ENCODE data around the gene PPP1R12A. TPM values are rescaled to one million over a fixed set of nuclear protein-coding genes. Genes with fewer than 3 reads are reported as not detected.

PPP1R12A gene
- total RNA-seq, 1 donor from 2014 or later: 56.9 TPM

DNA sequence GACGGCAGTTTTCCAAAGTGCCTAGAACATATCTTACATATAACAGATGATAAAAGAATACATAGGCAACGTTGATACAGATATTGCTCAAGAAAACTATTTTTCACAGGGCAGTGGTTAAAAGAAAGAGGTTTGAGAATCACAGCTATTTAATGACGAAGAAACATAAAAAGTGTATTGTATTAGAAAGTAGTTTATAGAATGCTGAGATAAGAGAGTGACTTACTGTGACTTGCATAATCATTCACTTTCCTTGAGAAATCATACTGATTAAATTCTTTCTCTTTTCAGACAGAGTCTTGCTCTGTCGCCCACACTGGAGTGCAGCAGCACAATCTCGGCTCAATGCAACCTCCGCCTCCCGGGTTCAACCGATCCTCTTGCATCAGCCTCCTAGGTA lies 57.7 kb downstream of the PPP1R12A start:
- H3K4me3 ChIP-seq (ENCODE audit: low read depth, low read length): no peak overlapping the region
- TF ChIP-seq, protein P1, sequence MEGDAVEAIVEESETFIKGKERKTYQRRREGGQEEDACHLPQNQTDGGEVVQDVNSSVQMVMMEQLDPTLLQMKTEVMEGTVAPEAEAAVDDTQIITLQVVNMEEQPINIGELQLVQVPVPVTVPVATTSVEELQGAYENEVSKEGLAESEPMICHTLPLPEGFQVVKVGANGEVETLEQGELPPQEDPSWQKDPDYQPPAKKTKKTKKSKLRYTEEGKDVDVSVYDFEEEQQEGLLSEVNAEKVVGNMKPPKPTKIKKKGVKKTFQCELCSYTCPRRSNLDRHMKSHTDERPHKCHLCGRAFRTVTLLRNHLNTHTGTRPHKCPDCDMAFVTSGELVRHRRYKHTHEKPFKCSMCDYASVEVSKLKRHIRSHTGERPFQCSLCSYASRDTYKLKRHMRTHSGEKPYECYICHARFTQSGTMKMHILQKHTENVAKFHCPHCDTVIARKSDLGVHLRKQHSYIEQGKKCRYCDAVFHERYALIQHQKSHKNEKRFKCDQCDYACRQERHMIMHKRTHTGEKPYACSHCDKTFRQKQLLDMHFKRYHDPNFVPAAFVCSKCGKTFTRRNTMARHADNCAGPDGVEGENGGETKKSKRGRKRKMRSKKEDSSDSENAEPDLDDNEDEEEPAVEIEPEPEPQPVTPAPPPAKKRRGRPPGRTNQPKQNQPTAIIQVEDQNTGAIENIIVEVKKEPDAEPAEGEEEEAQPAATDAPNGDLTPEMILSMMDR (IDR thresholded peaks at IDR 0.05; ENCODE audit: insufficient read depth, low read length, severe bottlenecking): no peak
- no peaks in the 10 kb centered on the region for H3K36me3 ChIP-seq (ENCODE audit: control insufficient read depth, insufficient read depth, low read length)
- FAIRE-seq (no peak), DNase-seq (ENCODE audit: low read depth) (no peak)
- H3K27me3 ChIP-seq (ENCODE audit: control insufficient read depth, insufficient read depth, low read length): no peaks in the 10 kb centered on the region

DNA sequence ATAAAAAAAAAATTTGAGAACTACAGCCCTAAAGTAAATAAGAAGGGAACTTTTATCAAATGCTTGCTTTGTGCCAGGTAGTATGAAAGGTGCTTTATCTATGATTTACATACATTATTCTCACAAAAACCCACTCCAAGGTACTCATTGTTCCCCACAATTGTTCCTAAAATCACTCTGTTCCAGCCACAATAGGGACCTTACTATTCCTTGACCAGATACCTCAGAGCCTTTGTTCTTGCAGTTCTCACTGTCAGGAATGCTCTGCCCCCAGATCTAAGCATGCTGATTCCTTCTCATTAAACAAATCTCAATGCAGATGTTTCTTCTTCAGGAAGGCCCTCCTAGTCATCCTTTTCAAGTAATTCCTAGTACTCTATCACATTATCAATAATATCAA lies 60.2 kb downstream of the PPP1R12A start:
- DNase-seq (ENCODE audit: low read depth) (no peak), FAIRE-seq (no peak)
- Histone ChIP-seq H3K4me3 (ENCODE audit: low read depth, low read length) (no peak overlapping the region), H3K27me3 (ENCODE audit: control insufficient read depth, insufficient read depth, low read length) (no peaks in the 10 kb centered on the region), H3K36me3 (ENCODE audit: control insufficient read depth, insufficient read depth, low read length) (no peaks in the 10 kb centered on the region)
- TF ChIP-seq, protein P1 (IDR thresholded peaks at IDR 0.05; ENCODE audit: insufficient read depth, low read length, severe bottlenecking): no peak

DNA sequence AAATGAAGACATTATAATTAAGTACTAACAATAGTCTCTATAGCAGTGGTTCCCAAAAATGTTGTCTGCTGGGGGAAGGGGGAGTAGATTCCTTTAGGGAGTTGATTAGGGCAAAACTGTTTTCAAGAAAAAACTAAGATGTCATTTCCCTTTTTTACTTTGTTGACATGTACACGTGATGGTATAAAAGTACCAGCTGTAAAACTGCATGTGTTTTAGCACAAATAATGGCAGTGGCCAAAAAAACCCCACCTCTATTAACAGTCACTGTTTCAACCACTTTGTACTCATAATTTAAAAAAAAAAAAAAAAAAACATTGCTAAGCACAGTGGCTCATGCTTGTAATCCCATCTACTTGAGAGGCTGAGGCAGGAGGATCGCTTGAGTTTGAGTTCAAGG lies 61.7 kb downstream of the PPP1R12A start:
- Histone ChIP-seq H3K27me3 (ENCODE audit: control insufficient read depth, insufficient read depth, low read length) (no peaks in the 10 kb centered on the region), H3K4me3 (ENCODE audit: low read depth, low read length) (no peak overlapping the region), H3K36me3 (ENCODE audit: control insufficient read depth, insufficient read depth, low read length) (peaks cover 2% of the 10 kb centered on the region)
- DNase-seq (ENCODE audit: low read depth) (no peak), FAIRE-seq (no peak)
- TF ChIP-seq, protein P1 (IDR thresholded peaks at IDR 0.05; ENCODE audit: insufficient read depth, low read length, severe bottlenecking): no peak

DNA sequence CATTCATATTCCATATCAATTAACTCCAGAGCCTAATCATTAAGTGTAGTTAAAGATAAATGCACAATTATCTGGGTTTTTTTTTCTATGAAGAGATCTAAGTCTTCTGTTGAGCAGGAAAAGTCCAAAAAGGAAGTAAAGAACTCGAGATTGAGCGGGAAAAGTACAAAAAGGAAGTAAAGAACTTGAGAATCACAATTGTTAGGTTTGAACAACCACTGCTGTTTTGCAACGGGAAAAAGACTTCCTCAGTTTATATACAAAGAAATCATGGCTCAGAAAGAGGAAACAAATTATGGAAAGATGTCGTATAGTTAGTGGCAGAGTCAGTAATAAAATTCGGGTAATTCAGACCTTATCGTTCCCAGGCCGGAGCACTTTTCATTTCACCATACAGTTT lies 63.3 kb downstream of the PPP1R12A start:
- TF ChIP-seq, protein P1 (IDR thresholded peaks at IDR 0.05; ENCODE audit: insufficient read depth, low read length, severe bottlenecking): no peak
- no peak for FAIRE-seq
- peaks cover 2% of the 10 kb centered on the region for H3K36me3 ChIP-seq (ENCODE audit: control insufficient read depth, insufficient read depth, low read length)

DNA sequence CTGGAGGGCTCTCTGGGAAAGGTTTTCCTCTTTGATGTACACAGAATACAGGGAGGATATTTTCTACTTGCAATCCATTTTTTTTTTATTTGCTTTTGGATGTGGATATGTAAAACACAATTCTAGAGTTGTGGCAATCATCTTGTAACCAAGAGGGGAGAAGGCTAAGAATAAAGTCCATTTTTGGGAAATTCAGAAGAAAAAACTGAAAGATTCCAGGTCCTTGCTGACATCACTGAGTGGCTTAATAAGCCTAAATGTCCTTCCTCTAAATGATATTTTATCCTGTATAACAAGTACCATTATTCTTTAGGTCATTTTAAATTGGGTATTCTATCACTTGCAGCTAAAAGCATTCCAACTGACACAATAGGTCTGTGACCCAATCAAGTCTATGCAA lies 64.0 kb downstream of the PPP1R12A start:
- TF ChIP-seq, protein P1 (IDR thresholded peaks at IDR 0.05; ENCODE audit: insufficient read depth, low read length, severe bottlenecking): no peak
- Histone ChIP-seq H3K36me3 (ENCODE audit: control insufficient read depth, insufficient read depth, low read length) (peaks cover 2% of the 10 kb centered on the region), H3K27me3 (ENCODE audit: control insufficient read depth, insufficient read depth, low read length) (no peaks in the 10 kb centered on the region), H3K4me3 (ENCODE audit: low read depth, low read length) (no peak overlapping the region)
- FAIRE-seq (no peak), DNase-seq (ENCODE audit: low read depth) (no peak)

More for the DNA sequence above, 63.3 kb downstream of the PPP1R12A start:
- no peak for DNase-seq (ENCODE audit: low read depth)
- no peak overlapping the region for H3K4me3 ChIP-seq (ENCODE audit: low read depth, low read length)
- H3K27me3 ChIP-seq (ENCODE audit: control insufficient read depth, insufficient read depth, low read length): no peaks in the 10 kb centered on the region

DNA sequence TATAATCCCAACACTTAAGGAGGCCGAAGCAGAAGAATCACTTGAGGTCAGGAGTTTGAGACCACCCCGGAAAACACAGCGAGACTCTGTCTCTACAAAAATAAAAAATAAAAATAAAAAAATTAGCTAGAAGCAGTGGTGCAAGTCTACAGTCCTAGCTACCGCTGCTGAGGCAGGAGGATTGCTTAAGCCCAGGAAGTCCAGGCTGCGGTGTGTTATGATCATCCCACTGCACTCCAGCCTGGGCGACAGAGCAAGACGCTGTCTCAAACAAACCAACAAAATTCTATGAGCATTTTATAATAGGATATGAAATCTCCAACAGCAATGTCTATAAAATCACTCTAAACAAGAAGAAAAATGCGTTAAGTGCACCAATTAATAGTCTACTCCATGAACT lies 75.3 kb downstream of the PPP1R12A start:
- Histone ChIP-seq H3K27me3 (ENCODE audit: control insufficient read depth, insufficient read depth, low read length) (no peaks in the 10 kb centered on the region), H3K36me3 (ENCODE audit: control insufficient read depth, insufficient read depth, low read length) (peaks cover 2% of the 10 kb centered on the region), H3K4me3 (ENCODE audit: low read depth, low read length) (no peak overlapping the region)
- no peak for DNase-seq (ENCODE audit: low read depth)
- FAIRE-seq: no peak
- TF ChIP-seq, protein P1 (IDR thresholded peaks at IDR 0.05; ENCODE audit: insufficient read depth, low read length, severe bottlenecking): no peak

All from bronchial epithelial cell (primary cell).